Measurements from ENCODE around the gene MBNL2.

The MBNL2 gene

GRCh38 chr13:97306106-97306505 lies 84.0 kb downstream of the MBNL2 start:
- DNase-seq, result no peak

GRCh38 chr13:97306645-97307044 lies 84.5 kb downstream of the MBNL2 start:
- no peak for DNase-seq

- DNase-seq, result no peak
Measured at GRCh38 chr13:97307118-97307881, 85.2 kb downstream of the MBNL2 start.

- no peak for DNase-seq
Measured at GRCh38 chr13:97307882-97308624, 85.9 kb downstream of the MBNL2 start.

- no peak for DNase-seq
Measured at GRCh38 chr13:97308735-97309429, 86.7 kb downstream of the MBNL2 start.

GRCh38 chr13:97310809-97311436 lies 88.8 kb downstream of the MBNL2 start:
- no peak for DNase-seq

- no peak for DNase-seq
Measured at GRCh38 chr13:97311956-97312355, 89.8 kb downstream of the MBNL2 start.

- no peak for DNase-seq
Measured at GRCh38 chr13:97313551-97314260, 91.6 kb downstream of the MBNL2 start.

- no peak for DNase-seq
Measured at GRCh38 chr13:97316390-97316789, 94.3 kb downstream of the MBNL2 start.

GRCh38 chr13:97317933-97318332 lies 95.8 kb downstream of the MBNL2 start:
- DNase-seq, result no peak

GRCh38 chr13:97318532-97318931 lies 96.4 kb downstream of the MBNL2 start:
- no peak for DNase-seq

GRCh38 chr13:97319113-97319720 lies 97.1 kb downstream of the MBNL2 start:
- no peak for DNase-seq

GRCh38 chr13:97321101-97321500 lies 99.0 kb downstream of the MBNL2 start:
- no peak for DNase-seq

GRCh38 chr13:97321616-97322321 lies 99.6 kb downstream of the MBNL2 start:
- DNase-seq, result no peak

- no peak for DNase-seq
Measured at GRCh38 chr13:97322740-97323342, 100.7 kb downstream of the MBNL2 start.

- DNase-seq, result no peak
Measured at GRCh38 chr13:97324115-97324514, 102.0 kb downstream of the MBNL2 start.

- DNase-seq, result no peak
Measured at GRCh38 chr13:97325738-97326137, 103.6 kb downstream of the MBNL2 start.

- no peak for DNase-seq
Measured at GRCh38 chr13:97327086-97327485, 105.0 kb downstream of the MBNL2 start.

GRCh38 chr13:97327506-97328221 lies 105.5 kb downstream of the MBNL2 start:
- DNase-seq, result no peak

- DNase-seq, result no peak
Measured at GRCh38 chr13:97328222-97328790, 106.2 kb downstream of the MBNL2 start.

Data from effector CD8-positive, alpha-beta T cell (primary cell).